Measurements from ENCODE around the gene XAF1.
"Not testable (repeated sequence)": the region's sequence is repeated elsewhere in the genome, so short reads cannot be mapped to it uniquely, and the experiment has no call there.

XAF1 gene

GRCh38 chr17:6800422-6801027, 44.7 kb downstream of the XAF1 start:
- Histone ChIP-seq H3K27me3 (ENCODE audit: insufficient read depth, low read depth) (no peaks in the 10 kb centered on the region), H3K27ac (no peak overlapping the region), H2AFZ (ENCODE audit: low read depth) (no peak overlapping the region)

GRCh38 chr17:6811510-6811909, 55.7 kb downstream of the XAF1 start:
- Histone ChIP-seq H3K27me3 (ENCODE audit: insufficient read depth, low read depth) (no peaks in the 10 kb centered on the region), H3K27ac (no peak overlapping the region), H3K9ac (no peak overlapping the region), H3K4me1 (ENCODE audit: low read depth, poor library complexity, severe bottlenecking) (no peaks in the 10 kb centered on the region), H2AFZ (ENCODE audit: low read depth) (no peak overlapping the region), H3K36me3 (ENCODE audit: insufficient read depth) (no peaks in the 10 kb centered on the region), H3K4me3 (IDR thresholded peaks at IDR 0.05; ENCODE audit: insufficient read depth, low read depth, low read length) (no peak overlapping the region), H3K79me2 (ENCODE audit: insufficient read depth, low read depth) (no peaks in the 10 kb centered on the region), H3K4me2 (no peak overlapping the region), H4K20me1 (ENCODE audit: insufficient read depth) (no peaks in the 10 kb centered on the region)
- TF ChIP-seq CTCF (conservative IDR thresholded peaks at IDR 0.05; ENCODE audit: low read depth, low read length), result no peak

More at GRCh38 chr17:6800422-6801027, 44.7 kb downstream of the XAF1 start:
- no peak for TF ChIP-seq CTCF (conservative IDR thresholded peaks at IDR 0.05; ENCODE audit: low read depth, low read length)
- Histone ChIP-seq H3K4me1 (ENCODE audit: low read depth, poor library complexity, severe bottlenecking) (no peaks in the 10 kb centered on the region), H3K4me3 (IDR thresholded peaks at IDR 0.05; ENCODE audit: insufficient read depth, low read depth, low read length) (no peak overlapping the region), H4K20me1 (ENCODE audit: insufficient read depth) (no peaks in the 10 kb centered on the region), H3K9ac (no peak overlapping the region), H3K4me2 (no peak overlapping the region), H3K36me3 (ENCODE audit: insufficient read depth) (no peaks in the 10 kb centered on the region), H3K79me2 (ENCODE audit: insufficient read depth, low read depth) (no peaks in the 10 kb centered on the region)

- Histone ChIP-seq H3K4me3 (IDR thresholded peaks at IDR 0.05; ENCODE audit: insufficient read depth, low read depth, low read length) (no peak overlapping the region), H2AFZ (ENCODE audit: low read depth) (no peak overlapping the region), H3K4me1 (ENCODE audit: low read depth, poor library complexity, severe bottlenecking) (no peaks in the 10 kb centered on the region), H3K79me2 (ENCODE audit: insufficient read depth, low read depth) (no peaks in the 10 kb centered on the region), H3K4me2 (no peak overlapping the region), H3K27me3 (ENCODE audit: insufficient read depth, low read depth) (no peaks in the 10 kb centered on the region), H3K9ac (no peak overlapping the region), H4K20me1 (ENCODE audit: insufficient read depth) (no peaks in the 10 kb centered on the region), H3K36me3 (ENCODE audit: insufficient read depth) (no peaks in the 10 kb centered on the region), H3K27ac (no peak overlapping the region)
- no peak for TF ChIP-seq CTCF (conservative IDR thresholded peaks at IDR 0.05; ENCODE audit: low read depth, low read length)
Measured at GRCh38 chr17:6812295-6812694, 56.4 kb downstream of the XAF1 start.

- Histone ChIP-seq H2AFZ (ENCODE audit: low read depth) (no peak overlapping the region), H3K4me1 (ENCODE audit: low read depth, poor library complexity, severe bottlenecking) (no peaks in the 10 kb centered on the region), H3K9ac (no peak overlapping the region), H3K27ac (no peak overlapping the region), H4K20me1 (ENCODE audit: insufficient read depth) (no peaks in the 10 kb centered on the region), H3K27me3 (ENCODE audit: insufficient read depth, low read depth) (no peaks in the 10 kb centered on the region), H3K4me2 (no peak overlapping the region), H3K4me3 (IDR thresholded peaks at IDR 0.05; ENCODE audit: insufficient read depth, low read depth, low read length) (no peak overlapping the region), H3K36me3 (ENCODE audit: insufficient read depth) (no peaks in the 10 kb centered on the region), H3K79me2 (ENCODE audit: insufficient read depth, low read depth) (no peaks in the 10 kb centered on the region)
- no peak for TF ChIP-seq CTCF (conservative IDR thresholded peaks at IDR 0.05; ENCODE audit: low read depth, low read length)
Measured at GRCh38 chr17:6815775-6816174, 59.9 kb downstream of the XAF1 start.

GRCh38 chr17:6816368-6816767, 60.5 kb downstream of the XAF1 start:
- H3K9ac ChIP-seq; H3K4me3 ChIP-seq (IDR thresholded peaks at IDR 0.05; ENCODE audit: insufficient read depth, low read depth, low read length); H4K20me1 ChIP-seq (ENCODE audit: insufficient read depth); H3K4me2 ChIP-seq; H3K36me3 ChIP-seq (ENCODE audit: insufficient read depth); H2AFZ ChIP-seq (ENCODE audit: low read depth); H3K27ac ChIP-seq; H3K4me1 ChIP-seq (ENCODE audit: low read depth, poor library complexity, severe bottlenecking); H3K79me2 ChIP-seq (ENCODE audit: insufficient read depth, low read depth); H3K27me3 ChIP-seq (ENCODE audit: insufficient read depth, low read depth): not testable (repeated sequence)
